H1 (cell line): ENCODE measurements around the gene CGB5. TPM values are rescaled to one million over a fixed set of nuclear protein-coding genes. Genes with fewer than 3 reads are reported as not detected.

Experiments
- CEBPB ChIP-seq: IDR thresholded peaks from 2 replicates; pipeline ENCODE4 v1.6.1; 2012; ENCODE audit warnings: low read depth, low read length
- CREB1 ChIP-seq: IDR thresholded peaks from 2 replicates; pipeline ENCODE4 v1.6.1; 2012; ENCODE audit warnings: inconsistent platforms
- NRF1 ChIP-seq: IDR thresholded peaks from 2 replicates; pipeline ENCODE4 v1.6.1; 2011; ENCODE audit warnings: mild to moderate bottlenecking, low read depth, low read length, improper control_type of control experiment
- RNF2 ChIP-seq: fragments of 200-900, 300-1000 bp; sonication (generic); IDR thresholded peaks from 2 replicates; pipeline ENCODE4 v1.7.1; 2016; ENCODE audit warnings: borderline replicate concordance, low read depth, mild to moderate bottlenecking, antibody characterized with exemption, low read length; ENCODE audit not compliant: poor library complexity, severe bottlenecking; ENCODE audit errors: missing control alignments
- SIX5 ChIP-seq: IDR thresholded peaks from 2 replicates; pipeline ENCODE4 v1.6.1; 2011; ENCODE audit warnings: mild to moderate bottlenecking, low read depth, low read length
- SP2 ChIP-seq: IDR thresholded peaks from 2 replicates; pipeline ENCODE4 v1.6.1; 2012; ENCODE audit warnings: mild to moderate bottlenecking, low read length, inconsistent platforms
- SP4 ChIP-seq: IDR thresholded peaks from 2 replicates; pipeline ENCODE4 v1.6.1; 2012; ENCODE audit warnings: low read length, inconsistent platforms
- TCF12 ChIP-seq: IDR thresholded peaks from 2 replicates; pipeline ENCODE4 v1.6.1; 2011; ENCODE audit warnings: low read depth, mild to moderate bottlenecking, low read length
- polyA plus RNA-seq, 7 experiments: library from polyadenylated mRNA; depleted of rRNA in 3 of 7; stranded (reverse) in 5 of 7; unstranded in 2 of 7; fragments of >200 nt in 5 of 7; fragments of 200-250 nt in 2 of 7; gene quantifications; 1 replicate in 5 of 7; 2 replicates in 1 of 7; 4 replicates in 1 of 7; pipeline versions ENCODE4 v1.2.1 to v1.2.3, GENCODE V29; 2011 to 2013; ENCODE audit warnings: missing spikeins in 2 of 7, mixed read lengths in 2 of 7
- total RNA-seq: library from RNA; stranded (reverse); fragmentation: NEBNext Ultra II Directional; extraction: Animal tissue kit (Norgen Biotek cat#: 25700); gene quantifications from 2 replicates; pipeline ENCODE4 v1.2.1, GENCODE V29; 2021
- TF ChIP-seq, protein P1 (sequence below): fragments of 300-600 bp; sonication (generic); IDR thresholded peaks from 2 replicates; pipeline ENCODE4 v1.7.1; 2012; ENCODE audit warnings: low read length, moderate library complexity, mild to moderate bottlenecking, inconsistent platforms; ENCODE audit not compliant: insufficient replicate concordance
- TF ChIP-seq, protein P2 (sequence below): IDR thresholded peaks from 2 replicates; pipeline ENCODE4 v1.6.1; 2011; ENCODE audit warnings: low read length, improper control_type of control experiment

The CGB5 gene
- total and polyA plus RNA-seq, 2 of the 8 experiments (the other 6 are each of a cell fraction or from before 2014, with no cell fraction given), result 0.63 to 0.68 TPM

DNA sequence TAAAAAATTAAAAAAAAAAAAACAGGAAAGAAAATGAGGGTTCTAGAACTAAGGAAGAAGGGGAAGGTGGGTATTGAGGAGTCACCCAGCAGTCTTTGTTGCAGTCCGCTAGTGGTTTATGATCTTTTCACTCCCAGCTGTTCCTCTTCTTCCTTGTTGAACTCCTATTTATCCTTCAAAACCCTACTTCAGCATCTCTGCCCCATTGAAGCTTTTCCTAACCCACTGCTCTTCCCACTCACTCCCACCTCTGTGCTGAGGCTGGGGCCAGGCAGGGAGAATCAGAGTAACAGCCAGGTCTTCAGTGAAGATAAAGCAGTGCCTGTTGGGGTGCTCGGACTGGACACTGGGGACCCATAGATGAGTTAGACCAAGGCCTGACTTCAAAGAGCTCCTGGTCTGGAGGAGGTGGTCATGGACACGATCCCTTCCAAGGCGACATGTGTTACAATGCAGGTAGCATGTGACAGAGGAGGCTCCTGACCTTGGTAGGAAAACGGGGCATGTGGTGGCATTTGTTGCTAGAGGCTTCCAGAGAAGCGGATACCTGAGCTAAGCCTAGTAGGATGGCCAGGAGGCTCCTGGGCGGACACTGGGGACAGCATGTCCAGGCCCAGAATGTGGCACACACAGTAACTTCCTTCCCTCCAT lies 38.6 kb upstream of the CGB5 start (continued):
- TF ChIP-seq, protein P1, sequence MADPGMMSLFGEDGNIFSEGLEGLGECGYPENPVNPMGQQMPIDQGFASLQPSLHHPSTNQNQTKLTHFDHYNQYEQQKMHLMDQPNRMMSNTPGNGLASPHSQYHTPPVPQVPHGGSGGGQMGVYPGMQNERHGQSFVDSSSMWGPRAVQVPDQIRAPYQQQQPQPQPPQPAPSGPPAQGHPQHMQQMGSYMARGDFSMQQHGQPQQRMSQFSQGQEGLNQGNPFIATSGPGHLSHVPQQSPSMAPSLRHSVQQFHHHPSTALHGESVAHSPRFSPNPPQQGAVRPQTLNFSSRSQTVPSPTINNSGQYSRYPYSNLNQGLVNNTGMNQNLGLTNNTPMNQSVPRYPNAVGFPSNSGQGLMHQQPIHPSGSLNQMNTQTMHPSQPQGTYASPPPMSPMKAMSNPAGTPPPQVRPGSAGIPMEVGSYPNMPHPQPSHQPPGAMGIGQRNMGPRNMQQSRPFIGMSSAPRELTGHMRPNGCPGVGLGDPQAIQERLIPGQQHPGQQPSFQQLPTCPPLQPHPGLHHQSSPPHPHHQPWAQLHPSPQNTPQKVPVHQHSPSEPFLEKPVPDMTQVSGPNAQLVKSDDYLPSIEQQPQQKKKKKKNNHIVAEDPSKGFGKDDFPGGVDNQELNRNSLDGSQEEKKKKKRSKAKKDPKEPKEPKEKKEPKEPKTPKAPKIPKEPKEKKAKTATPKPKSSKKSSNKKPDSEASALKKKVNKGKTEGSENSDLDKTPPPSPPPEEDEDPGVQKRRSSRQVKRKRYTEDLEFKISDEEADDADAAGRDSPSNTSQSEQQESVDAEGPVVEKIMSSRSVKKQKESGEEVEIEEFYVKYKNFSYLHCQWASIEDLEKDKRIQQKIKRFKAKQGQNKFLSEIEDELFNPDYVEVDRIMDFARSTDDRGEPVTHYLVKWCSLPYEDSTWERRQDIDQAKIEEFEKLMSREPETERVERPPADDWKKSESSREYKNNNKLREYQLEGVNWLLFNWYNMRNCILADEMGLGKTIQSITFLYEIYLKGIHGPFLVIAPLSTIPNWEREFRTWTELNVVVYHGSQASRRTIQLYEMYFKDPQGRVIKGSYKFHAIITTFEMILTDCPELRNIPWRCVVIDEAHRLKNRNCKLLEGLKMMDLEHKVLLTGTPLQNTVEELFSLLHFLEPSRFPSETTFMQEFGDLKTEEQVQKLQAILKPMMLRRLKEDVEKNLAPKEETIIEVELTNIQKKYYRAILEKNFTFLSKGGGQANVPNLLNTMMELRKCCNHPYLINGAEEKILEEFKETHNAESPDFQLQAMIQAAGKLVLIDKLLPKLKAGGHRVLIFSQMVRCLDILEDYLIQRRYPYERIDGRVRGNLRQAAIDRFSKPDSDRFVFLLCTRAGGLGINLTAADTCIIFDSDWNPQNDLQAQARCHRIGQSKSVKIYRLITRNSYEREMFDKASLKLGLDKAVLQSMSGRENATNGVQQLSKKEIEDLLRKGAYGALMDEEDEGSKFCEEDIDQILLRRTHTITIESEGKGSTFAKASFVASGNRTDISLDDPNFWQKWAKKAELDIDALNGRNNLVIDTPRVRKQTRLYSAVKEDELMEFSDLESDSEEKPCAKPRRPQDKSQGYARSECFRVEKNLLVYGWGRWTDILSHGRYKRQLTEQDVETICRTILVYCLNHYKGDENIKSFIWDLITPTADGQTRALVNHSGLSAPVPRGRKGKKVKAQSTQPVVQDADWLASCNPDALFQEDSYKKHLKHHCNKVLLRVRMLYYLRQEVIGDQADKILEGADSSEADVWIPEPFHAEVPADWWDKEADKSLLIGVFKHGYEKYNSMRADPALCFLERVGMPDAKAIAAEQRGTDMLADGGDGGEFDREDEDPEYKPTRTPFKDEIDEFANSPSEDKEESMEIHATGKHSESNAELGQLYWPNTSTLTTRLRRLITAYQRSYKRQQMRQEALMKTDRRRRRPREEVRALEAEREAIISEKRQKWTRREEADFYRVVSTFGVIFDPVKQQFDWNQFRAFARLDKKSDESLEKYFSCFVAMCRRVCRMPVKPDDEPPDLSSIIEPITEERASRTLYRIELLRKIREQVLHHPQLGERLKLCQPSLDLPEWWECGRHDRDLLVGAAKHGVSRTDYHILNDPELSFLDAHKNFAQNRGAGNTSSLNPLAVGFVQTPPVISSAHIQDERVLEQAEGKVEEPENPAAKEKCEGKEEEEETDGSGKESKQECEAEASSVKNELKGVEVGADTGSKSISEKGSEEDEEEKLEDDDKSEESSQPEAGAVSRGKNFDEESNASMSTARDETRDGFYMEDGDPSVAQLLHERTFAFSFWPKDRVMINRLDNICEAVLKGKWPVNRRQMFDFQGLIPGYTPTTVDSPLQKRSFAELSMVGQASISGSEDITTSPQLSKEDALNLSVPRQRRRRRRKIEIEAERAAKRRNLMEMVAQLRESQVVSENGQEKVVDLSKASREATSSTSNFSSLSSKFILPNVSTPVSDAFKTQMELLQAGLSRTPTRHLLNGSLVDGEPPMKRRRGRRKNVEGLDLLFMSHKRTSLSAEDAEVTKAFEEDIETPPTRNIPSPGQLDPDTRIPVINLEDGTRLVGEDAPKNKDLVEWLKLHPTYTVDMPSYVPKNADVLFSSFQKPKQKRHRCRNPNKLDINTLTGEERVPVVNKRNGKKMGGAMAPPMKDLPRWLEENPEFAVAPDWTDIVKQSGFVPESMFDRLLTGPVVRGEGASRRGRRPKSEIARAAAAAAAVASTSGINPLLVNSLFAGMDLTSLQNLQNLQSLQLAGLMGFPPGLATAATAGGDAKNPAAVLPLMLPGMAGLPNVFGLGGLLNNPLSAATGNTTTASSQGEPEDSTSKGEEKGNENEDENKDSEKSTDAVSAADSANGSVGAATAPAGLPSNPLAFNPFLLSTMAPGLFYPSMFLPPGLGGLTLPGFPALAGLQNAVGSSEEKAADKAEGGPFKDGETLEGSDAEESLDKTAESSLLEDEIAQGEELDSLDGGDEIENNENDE, result no peak
- no peak for TF ChIP-seq CREB1
- TF ChIP-seq CEBPB, result no peak
- TF ChIP-seq, protein P2, sequence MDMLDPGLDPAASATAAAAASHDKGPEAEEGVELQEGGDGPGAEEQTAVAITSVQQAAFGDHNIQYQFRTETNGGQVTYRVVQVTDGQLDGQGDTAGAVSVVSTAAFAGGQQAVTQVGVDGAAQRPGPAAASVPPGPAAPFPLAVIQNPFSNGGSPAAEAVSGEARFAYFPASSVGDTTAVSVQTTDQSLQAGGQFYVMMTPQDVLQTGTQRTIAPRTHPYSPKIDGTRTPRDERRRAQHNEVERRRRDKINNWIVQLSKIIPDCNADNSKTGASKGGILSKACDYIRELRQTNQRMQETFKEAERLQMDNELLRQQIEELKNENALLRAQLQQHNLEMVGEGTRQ, result no peak
- TF ChIP-seq RNF2, result no peak
- no peak for TF ChIP-seq SP4
- no peak for TF ChIP-seq SP2
- TF ChIP-seq TCF12, result no peak
- no peak for TF ChIP-seq SIX5
- TF ChIP-seq NRF1, result no peak
